NCI-H146 (cell line): Measurements from ENCODE around the gene C14orf180.

ENCODE experiments used
- DNase-seq: peaks from one replicate; lab custom pipeline; 2025; lab: John Stamatoyannopoulos, UW

Gene C14orf180

GRCh38 chr14:104579507-104579906 is at the start of gene C14orf180:
Gene C14orf180 (plus strand): TSS chr14:104579764. CDS start chr14:104586431, 6,667 bp downstream.
- DNase-seq = peak; percentile 35

- DNase-seq = no peak
These were observed 48.9 kb upstream of the C14orf180 start for GRCh38 chr14:104530646-104531045.

- no peak for DNase-seq
These were observed 48.0 kb upstream of the C14orf180 start for GRCh38 chr14:104531421-104532190.

- no peak for DNase-seq
These were observed 47.4 kb upstream of the C14orf180 start for GRCh38 chr14:104532191-104532555.

GRCh38 chr14:104534036-104534435 is 45.5 kb upstream of the C14orf180 start:
- DNase-seq = no peak

- DNase-seq = no peak
These were observed 42.5 kb upstream of the C14orf180 start for GRCh38 chr14:104536942-104537612.

- no peak for DNase-seq
These were observed 42.0 kb upstream of the C14orf180 start for GRCh38 chr14:104537613-104537988.

- no peak for DNase-seq
These were observed 37.6 kb upstream of the C14orf180 start for GRCh38 chr14:104541905-104542465.

- no peak for DNase-seq
These were observed 36.4 kb upstream of the C14orf180 start for GRCh38 chr14:104542871-104543830.

- DNase-seq = no peak
These were observed 35.1 kb upstream of the C14orf180 start for GRCh38 chr14:104544362-104544961.

- no peak for DNase-seq
These were observed 34.2 kb upstream of the C14orf180 start for GRCh38 chr14:104545151-104545941.

- DNase-seq = no peak
These were observed 33.5 kb upstream of the C14orf180 start for GRCh38 chr14:104545942-104546501.

GRCh38 chr14:104546591-104547309 is 32.8 kb upstream of the C14orf180 start:
- no peak for DNase-seq

- DNase-seq = no peak
These were observed 32.1 kb upstream of the C14orf180 start for GRCh38 chr14:104547310-104547997.

GRCh38 chr14:104547998-104548700 is 31.4 kb upstream of the C14orf180 start:
- no peak for DNase-seq

- DNase-seq = no peak
These were observed 30.6 kb upstream of the C14orf180 start for GRCh38 chr14:104548802-104549535.

GRCh38 chr14:104549536-104550339 is 29.8 kb upstream of the C14orf180 start:
- DNase-seq = no peak
